Tibial nerve (tissue), 4 donors: Measurements from ENCODE around the gene TM4SF1.

Experiments used
- EP300 ChIP-seq, 2 donors: sonication (generic); formaldehyde crosslinking; IDR thresholded peaks; one replicate each; pipeline ENCODE4 v1.6.1; 2017; ENCODE audit warnings: antibody characterized with exemption in 2 of 2, mild to moderate bottlenecking in 1 of 2
- POLR2A ChIP-seq, 2 donors: fragments of 450-650 bp; IDR thresholded peaks; one replicate each; pipeline ENCODE4 v1.6.1; 2017; ENCODE audit warnings: antibody characterized with exemption in 2 of 2, mild to moderate bottlenecking in 2 of 2, moderate library complexity in 2 of 2
- TF ChIP-seq, protein P1 (sequence below), 5 experiments: fragments of 200-600 bp in 3 of 5; fragments of 450-650 bp in 2 of 5; sonication (generic) in 3 of 5; IDR thresholded peaks; one replicate each; pipeline ENCODE4 v1.5.1; 2016 to 2019; ENCODE audit warnings: antibody characterized with exemption in 5 of 5, mild to moderate bottlenecking in 3 of 5, moderate library complexity in 2 of 5

DNA sequence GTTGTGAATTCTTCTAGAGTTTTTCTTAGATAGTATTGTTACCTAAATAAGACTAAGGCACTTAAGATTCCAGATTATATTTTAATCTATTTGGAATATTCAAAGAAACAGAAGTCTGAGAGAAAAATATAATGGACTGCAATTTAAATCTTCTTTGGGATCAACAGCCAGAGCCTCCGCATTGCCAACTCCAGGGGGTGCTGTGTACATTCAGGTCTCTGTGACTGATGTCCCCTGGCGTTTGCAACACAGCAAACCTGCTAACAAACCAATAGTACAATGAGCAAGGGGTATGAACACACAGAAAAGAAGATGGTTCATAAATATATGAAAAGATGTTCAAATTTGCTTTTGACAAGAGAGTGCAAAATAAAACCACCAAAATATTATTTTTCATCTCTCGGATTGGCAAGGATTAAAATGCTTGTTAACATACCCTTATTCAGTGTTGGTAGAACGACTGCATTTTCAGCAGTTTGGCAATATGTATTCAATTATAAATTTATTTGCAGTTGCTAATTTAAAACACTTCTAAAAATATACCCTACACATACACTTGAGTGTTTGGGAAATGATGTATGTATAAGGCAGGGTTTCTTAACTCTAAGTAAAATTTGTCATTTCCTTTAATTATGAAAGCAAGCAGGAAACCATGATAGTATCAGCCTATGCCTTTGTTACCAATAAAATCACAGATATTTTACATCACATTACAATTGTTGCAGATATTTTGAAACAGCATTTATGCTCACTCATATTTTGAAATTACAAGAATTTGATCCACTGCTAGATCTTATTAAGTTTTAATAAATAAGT, 16.1 kb upstream of the TM4SF1 start:
- TF ChIP-seq, protein P1, sequence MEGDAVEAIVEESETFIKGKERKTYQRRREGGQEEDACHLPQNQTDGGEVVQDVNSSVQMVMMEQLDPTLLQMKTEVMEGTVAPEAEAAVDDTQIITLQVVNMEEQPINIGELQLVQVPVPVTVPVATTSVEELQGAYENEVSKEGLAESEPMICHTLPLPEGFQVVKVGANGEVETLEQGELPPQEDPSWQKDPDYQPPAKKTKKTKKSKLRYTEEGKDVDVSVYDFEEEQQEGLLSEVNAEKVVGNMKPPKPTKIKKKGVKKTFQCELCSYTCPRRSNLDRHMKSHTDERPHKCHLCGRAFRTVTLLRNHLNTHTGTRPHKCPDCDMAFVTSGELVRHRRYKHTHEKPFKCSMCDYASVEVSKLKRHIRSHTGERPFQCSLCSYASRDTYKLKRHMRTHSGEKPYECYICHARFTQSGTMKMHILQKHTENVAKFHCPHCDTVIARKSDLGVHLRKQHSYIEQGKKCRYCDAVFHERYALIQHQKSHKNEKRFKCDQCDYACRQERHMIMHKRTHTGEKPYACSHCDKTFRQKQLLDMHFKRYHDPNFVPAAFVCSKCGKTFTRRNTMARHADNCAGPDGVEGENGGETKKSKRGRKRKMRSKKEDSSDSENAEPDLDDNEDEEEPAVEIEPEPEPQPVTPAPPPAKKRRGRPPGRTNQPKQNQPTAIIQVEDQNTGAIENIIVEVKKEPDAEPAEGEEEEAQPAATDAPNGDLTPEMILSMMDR (IDR thresholded peaks at IDR 0.05), result peak; percentile 58 to 77 (median 74)
- no peak for TF ChIP-seq EP300 (IDR thresholded peaks at IDR 0.05)
- TF ChIP-seq POLR2A (IDR thresholded peaks at IDR 0.05), result no peak
